HG02571 (cell line): ENCODE results near the gene SPART.

Source experiments
- ATAC-seq: cut with Tn5 transposase; IDR thresholded peaks from one replicate; pipeline ENCODE4 v1.9.1; 2021; ENCODE audit warnings: mild to moderate bottlenecking, moderate library complexity; ENCODE audit not compliant: unreplicated experiment

SPART gene, protein sequence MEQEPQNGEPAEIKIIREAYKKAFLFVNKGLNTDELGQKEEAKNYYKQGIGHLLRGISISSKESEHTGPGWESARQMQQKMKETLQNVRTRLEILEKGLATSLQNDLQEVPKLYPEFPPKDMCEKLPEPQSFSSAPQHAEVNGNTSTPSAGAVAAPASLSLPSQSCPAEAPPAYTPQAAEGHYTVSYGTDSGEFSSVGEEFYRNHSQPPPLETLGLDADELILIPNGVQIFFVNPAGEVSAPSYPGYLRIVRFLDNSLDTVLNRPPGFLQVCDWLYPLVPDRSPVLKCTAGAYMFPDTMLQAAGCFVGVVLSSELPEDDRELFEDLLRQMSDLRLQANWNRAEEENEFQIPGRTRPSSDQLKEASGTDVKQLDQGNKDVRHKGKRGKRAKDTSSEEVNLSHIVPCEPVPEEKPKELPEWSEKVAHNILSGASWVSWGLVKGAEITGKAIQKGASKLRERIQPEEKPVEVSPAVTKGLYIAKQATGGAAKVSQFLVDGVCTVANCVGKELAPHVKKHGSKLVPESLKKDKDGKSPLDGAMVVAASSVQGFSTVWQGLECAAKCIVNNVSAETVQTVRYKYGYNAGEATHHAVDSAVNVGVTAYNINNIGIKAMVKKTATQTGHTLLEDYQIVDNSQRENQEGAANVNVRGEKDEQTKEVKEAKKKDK

DNA sequence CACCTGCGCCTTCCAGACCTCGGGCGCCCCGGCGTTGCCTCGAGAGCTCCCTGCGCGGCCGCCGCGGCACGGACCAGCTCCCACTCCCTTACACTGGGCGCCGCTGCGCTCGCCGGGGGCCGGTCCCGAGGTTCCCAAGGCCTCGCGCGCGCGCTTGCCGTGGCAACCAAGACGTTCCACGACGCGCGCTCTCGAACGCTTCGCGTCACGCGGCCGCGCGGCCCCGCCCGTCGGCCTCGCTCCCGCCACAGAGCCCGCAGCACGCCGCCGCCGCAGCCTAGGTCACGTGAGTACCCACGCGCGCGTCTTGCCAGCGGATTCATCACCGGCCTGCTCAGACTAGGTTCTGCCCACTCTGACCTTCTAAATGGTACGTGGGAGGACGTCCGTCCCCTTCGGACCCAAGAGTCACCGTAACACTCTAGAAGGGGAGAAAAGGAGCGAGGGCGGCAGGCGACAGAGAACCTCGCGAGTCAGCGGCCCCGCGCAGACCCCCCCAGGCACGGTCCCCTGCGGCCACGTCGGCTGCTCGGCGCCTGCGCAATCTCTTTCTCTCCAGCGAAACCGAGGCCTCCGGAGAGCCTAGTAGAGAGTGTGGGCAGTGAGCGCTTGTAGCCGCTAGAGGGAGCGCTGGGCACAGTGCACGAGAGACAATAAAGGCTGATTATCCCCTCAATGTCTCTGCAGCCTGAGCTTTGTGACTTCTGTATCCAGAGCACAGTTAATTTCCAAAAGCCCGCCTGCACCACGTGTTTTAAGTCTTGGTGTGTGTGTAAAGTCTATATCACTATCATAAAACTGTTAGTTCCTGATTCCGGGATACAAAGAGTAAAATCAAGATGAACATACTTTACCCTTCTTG is at the start of gene SPART:
TSS of gene SPART (minus strand) at position 173 of the 862 bp plus-strand sequence. CDS start 10,564 bp downstream, outside the sequence.
- peak; percentile 95 for ATAC-seq

DNA sequence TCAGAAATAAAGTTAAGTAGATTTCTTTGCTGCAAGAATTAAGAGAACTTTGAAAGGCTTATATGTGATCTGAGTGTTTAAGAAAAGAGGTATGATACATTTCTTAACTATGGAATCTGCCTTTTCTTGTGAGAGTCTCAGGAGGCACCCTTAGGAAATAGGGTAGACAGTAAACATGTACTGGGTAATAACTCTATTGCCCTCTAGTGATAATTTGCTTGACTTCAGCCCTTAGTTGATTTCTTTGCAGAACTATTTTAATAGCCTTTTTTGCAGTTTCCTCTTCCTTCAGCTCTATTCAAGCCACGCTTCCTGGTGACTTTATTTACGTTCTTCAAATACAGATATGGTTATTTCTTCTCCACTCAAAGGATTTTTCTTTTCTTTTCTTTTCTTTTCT is 49.1 kb upstream of the SPART start:
- no peak for ATAC-seq

DNA sequence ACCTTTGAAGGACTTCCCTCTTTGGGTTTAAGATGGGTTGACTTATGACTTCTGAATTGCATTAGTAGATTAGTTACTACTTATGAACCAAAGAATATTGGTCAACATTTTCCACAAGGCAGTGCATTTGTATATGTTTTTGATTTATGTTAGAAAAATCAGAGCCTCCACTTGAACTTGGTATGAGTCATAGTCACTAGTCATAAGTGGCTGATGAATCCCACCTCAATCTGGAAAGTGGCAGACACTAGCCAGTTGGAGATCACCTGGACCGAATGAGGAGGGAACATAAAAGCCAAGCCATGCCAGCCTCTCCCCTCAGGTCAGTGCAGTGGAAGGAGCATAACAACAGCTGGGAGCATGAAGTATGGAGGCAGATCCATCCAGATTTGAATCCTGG is 39.3 kb upstream of the SPART start:
- ATAC-seq = no peak

DNA sequence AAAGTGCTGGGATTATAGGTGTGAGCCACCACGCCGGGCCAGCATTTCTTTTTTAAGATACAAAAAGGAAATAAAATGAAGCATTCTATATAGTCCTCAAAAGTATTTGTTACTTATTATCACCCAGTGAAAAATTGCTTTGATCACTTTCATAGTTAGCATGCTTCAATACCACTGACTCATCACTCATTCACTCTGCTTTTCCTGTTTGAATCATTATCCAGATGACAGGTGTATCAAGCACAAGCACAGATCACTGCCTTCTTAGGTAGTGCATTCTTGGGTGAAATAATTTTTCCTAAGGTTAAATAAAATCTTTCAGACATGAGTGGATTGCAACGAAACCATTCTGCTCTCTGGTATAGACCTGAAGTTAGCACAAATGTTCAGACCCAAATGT is 35.8 kb upstream of the SPART start:
- ATAC-seq = no peak

DNA sequence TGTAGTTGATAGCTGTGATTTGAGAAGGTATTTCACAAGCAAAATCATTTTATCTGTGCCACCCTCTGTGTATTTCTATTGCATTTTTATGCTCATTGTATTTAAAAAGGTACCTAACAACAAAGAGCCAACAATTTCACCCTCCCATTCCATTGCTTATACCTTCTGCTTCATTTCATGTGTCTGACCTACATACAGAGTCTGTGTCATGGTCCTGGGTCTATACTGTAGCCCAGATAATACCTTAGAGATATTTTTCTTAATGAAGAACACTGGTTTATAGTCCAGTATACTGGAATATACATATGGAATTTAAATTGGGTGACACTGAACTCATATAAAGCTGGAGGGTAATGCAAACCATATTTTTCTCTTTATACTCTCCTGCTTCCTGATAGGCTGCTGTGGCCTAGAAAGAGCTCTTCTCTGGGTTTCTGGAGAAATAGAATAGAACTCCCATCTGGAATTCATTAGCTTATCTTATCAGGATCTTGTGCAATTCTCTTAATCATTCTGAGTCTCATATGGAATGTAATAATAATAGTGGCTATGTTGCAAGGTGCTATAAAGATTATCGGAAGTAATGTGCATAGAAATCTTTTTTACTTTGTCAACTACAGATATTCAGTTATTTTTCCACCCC is 31.8 kb upstream of the SPART start:
- no peak for ATAC-seq

DNA sequence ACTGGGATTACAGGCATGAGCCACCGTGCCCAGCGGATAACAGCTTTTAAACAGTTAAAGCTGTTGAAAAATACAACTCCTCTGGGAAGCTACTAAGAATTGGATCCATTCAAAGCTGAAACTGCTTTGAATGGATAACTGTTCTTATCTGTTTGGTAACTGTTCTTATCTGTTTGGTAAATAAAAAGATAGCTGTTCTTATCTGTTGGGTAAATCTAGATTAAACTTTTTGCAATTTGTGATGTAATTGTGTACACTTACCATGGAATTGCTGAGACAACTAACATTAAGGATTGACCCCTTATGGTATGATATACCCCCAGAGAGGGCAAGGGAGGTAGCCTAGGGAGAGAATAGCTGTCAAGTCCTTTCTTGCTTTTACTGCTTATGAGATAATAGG is 27.9 kb upstream of the SPART start:
- no peak for ATAC-seq

DNA sequence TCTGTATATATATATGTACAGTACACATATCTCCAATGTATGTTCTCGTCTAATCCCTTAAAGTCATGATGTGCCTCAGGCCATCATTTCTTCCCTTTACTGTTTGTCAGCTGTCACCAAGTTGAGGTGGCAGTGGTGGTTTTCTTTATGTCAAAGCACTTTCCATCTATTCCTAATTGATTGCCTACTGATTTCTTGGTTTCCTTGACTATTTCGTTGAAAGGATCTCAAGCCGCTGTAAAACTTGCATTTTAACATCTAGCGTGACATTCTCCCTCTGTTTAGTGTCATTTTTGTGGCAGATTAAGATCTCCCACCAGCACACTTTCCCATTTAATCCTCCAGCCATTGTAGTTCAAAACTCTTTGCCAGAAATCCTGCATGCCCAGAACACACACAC is 25.0 kb upstream of the SPART start:
- no peak for ATAC-seq

DNA sequence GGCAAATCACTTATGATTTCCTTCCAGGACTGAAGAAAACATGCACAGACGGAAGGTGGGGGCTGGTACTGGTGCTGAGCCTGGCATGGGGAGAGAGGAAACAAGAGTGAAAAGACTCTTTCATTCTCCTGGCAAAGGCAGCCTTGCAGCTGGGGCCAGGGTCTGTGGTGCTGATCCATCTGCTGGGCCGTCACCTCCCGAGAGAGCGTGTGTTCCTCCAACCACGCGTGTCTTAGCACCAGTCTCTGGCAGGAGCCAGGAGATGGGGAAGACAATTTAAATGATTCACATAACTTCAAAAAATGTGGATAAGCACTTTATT is 23.9 kb upstream of the SPART start:
- ATAC-seq = no peak

DNA sequence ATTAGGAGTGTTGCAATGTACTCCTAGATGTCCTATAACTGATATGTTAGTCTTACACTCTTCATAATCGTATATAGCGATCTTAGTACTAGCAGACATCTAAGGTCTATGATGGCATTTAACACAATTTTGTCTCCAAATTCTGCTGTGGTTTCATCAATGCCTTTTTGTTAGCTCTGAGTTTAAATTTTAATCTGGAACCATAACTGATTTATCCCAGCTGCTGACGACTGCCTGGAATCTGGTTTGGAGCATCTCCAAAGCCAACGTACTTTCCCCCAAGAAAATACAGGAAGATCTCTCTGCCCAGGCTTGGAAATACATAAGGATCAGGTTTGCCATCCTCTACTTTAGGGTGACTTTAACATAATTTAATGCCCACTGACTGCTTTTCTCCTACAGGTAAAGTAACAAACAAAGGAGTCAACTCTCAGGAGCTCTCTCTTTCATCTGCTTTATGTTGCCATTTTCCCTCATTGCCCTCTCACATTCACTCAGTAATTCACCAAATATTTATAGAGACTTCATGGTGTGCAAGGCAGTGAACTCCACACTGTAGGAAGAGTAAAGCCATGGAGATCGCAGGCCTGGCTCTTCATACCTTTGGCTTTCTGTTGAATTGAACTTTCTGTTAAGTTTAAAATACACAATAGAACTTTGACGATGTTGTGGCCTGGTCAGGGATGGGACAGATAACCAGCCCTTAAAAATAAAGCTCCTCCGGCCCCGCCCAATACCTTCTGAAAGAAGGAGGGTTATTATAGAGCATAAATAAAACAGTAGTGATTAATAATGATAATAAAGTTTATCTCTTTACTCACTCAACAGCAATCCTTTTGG is 23.3 kb upstream of the SPART start:
- no peak for ATAC-seq

DNA sequence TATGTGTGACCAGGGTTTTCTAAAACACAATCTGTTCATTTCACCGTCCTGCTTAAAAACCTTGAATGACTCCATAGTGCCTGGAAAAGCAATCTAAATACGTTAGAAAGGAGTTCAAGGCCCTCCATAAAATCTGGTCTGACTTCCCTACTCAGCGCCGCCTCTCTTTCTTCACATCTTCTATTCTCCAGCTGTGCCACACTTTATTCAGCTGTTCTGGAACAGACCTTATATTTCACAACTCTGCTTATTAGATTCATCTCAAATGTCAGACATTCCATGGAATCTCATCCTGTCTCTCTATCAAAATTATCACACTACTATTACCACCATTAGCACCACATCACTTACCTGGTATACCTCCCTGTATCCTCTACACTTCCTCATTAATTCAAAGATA is 19.8 kb upstream of the SPART start:
- no peak for ATAC-seq

DNA sequence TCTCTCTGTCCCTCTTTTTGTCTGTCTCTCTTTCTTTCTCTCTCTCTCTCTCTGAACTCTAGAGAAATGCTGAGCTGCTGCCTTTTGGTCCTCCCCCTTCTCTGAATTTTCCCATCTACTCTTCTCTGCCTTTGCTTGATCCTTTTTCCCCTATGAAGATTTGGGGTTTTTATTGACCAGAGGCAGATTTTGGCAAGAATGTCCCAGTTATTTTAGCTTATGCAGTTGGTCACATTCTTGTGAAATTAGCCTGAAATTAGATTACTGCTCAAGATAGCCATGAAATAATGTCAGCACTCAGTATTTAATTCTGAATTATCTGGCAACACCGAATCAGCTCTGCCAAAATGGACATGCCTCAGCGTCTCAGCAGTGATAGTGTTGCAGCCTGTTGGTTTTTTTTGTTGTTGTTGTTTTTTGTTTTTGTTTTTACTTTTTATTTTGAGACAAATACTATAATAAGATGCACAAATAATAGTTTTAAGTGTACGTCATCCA is 17.2 kb upstream of the SPART start:
- no peak for ATAC-seq

DNA sequence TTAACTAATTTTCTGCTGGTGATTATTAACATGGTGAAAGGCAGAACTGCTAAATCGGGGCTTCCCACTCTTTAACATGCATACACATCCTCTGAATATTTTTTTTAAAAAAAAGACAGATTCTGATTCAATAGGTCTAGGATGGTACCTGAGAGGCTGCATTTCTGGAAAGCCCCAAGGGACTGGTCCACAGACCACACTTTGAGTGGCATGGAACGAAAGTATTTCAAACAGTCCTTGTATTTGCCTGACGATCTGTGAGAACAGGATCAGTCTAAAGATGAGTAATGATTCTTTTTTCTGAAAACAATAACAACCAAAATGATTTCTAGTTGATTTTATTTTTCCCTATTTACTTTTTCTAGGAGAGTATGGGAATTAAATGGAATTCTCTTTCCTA is 16.7 kb upstream of the SPART start:
- ATAC-seq = no peak

DNA sequence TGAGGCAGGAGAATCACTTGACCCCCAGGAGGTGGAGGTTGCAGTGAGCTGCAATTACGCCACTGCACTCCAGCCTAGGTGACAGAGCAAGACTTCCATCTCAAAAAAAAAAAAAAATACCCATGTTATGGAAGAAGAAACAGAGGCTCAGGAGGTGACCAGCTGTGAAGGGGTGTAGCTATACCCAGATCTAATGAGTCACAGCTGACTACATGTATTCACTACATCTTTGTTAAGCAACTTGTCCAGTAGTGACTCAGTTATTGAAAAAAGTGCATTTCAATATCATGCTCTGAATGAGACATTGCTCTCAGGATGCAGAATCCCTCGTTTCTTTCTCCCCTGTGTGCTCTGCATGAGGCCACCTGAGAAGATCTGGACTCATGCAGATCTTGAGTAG is 16.1 kb upstream of the SPART start:
- no peak for ATAC-seq

DNA sequence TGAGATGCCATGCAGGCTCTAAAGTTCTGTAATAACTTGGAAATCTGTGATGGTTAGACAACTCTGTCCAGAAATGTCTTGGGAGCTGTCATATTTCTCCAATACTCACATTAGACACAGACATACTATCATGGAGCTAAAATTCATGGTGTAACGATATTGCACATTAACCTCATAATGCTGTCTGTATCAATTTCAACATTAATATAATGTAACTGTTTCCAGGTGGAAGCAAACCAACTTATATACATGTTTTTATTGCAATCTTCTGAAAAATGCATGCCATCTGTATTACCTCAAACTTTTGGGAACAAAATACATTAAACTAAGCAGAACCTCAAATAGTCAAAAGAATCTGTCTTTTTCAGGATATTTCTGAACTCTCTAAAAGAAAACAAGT is 14.7 kb upstream of the SPART start:
- ATAC-seq = no peak

DNA sequence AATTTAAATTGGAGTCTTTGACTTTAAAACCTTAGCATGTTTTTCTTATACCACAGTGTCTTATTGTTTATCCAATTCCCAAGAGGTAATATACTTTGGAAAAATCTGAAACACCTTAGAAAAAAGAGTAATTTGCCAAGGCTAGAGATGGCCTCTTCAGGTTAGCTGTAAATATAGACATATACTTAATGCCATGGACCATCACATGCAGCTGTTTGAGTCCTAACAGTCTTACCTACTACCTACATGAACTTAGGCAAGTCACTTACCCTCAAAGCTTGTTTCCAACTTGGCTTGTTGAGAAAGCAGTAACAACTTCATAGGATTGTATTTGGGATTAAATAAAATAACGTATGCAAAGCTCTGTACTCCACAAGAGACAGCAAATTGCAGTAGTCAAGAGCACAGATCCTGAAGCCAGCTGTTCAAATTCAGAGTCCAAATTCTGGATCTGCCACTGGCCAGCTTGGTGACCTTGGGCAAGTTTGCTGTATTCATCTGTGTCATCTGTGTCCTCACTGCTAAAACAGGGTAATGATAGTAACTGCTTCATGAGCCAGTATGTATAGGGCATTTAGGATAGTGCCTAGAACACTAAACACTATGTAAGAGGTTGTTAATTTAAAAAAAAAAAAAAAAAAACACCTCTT is 13.2 kb upstream of the SPART start:
- no peak for ATAC-seq

DNA sequence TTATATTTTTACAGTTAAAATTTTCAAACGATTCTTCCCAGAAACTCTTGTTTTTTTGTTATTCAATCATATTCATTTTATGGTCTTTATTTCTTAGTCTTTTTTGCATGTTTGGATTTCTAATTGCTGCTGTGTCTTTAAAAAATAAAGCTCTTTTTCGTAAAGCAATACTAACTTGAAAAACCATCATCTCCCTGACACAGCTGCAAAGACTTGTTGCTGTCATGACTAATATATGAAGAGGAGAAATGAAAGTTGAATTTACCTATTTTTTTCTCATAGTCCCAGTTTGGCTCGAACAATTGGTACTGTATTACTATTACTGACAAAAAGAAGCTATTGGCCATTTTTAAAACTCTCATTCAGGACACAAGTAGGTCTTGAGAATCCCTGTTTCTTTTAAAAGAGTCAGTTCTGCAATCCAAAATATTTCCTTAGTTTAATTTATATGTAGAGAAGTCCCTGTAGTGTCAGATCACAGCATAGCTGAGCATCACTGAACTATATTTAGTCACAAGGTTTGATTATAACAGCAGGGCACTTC is 12.1 kb upstream of the SPART start:
- no peak for ATAC-seq

DNA sequence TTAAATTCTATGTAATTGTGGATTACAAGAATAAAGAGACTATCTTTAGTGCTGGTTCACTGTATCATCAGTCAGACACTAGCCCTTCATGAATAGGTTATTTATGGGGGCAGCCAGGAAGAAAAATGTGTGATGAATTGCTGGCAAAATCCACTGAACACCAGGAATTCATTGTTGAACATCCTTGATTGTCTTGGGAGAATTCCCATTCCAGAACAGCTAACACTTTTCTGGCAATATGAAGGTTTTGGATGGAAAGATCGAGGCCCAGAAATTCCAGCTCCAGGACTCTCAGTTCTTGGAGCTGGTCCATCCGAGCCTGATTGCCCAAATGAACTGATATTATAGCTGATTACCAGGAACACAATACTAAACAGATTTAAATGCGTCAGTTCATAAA is 11.5 kb upstream of the SPART start:
- no peak for ATAC-seq

DNA sequence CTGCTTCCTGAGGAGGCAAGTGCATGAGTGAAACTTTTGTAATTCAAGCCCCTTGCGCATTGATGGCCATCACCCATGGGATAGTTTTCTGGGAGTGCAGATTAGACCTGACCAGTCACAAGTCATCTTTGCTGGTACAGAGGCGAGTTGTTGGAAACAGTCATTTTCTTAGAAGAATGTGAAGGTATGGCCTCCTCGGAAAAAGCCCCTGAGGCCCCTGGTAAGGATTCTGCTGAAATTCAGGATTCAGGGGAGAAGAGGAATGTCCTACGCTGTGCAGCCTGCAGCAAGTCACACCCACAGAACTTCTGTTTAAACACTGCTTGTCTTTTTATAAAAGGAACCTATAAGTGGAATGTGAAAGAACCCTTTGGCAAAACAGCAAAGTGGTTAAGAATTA is 11.0 kb upstream of the SPART start:
- ATAC-seq = no peak

DNA sequence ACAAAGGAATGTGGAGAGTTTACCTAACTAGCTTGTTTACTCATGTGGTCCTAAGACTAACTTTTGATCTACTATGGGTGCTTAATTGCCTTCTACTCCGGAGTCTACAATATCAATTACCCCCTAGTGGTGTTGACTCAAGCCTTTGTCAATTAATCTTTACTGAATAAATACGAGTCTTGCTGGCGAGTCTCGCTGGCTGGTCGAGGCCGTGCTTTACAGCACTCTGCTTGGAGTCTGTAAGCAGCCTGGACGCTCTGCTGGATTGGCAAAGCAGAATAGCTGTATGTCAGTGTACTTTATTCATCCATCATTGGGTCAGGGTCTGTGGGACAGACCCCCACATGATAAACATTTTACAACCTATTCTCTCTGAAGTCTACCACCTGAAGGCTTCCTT is 9.9 kb upstream of the SPART start:
- no peak for ATAC-seq
